HCT116 (cell line): Measurements from ENCODE around the gene ERBB4.

Experiments used
- CEBPB ChIP-seq: IDR thresholded peaks from 2 replicates; pipeline ENCODE4 v1.6.1; 2012; ENCODE audit warnings: low read depth
- EGR1 ChIP-seq: IDR thresholded peaks from 2 replicates; pipeline ENCODE4 v1.6.1; 2012; ENCODE audit warnings: low read depth
- EZH2 ChIP-seq: fragments of 200-600 bp; sonication (generic); IDR thresholded peaks from 2 replicates; pipeline ENCODE4 v1.6.1; 2017; ENCODE audit warnings: antibody characterized with exemption, mixed run types
- EZH2phosphoT487 ChIP-seq: fragments of 200-600 bp; IDR thresholded peaks from 2 replicates; pipeline ENCODE4 v1.6.1; 2018; ENCODE audit warnings: antibody characterized with exemption, borderline replicate concordance
- POLR2AphosphoS5 ChIP-seq: IDR thresholded peaks from 2 replicates; pipeline ENCODE4 v1.6.1; 2011; ENCODE audit warnings: mild to moderate bottlenecking, low read depth, low read length, moderate library complexity
- TF ChIP-seq, protein P1 (sequence below), 3 experiments: fragments of 200-600 bp in 1 of 3; sonication (generic) in 1 of 3; IDR thresholded peaks in 2 of 3; conservative IDR thresholded peaks in 1 of 3; 2 replicates each; pipeline ENCODE4 v1.5.1; 2012 to 2017; ENCODE audit warnings: low read depth in 2 of 3, low read length in 2 of 3, antibody characterized with exemption in 1 of 3, borderline replicate concordance in 1 of 3, control low read depth in 1 of 3, mild to moderate bottlenecking in 1 of 3, mixed read lengths in 1 of 3, mixed run types in 1 of 3, moderate library complexity in 1 of 3; ENCODE audit not compliant: insufficient read depth in 1 of 3

DNA sequence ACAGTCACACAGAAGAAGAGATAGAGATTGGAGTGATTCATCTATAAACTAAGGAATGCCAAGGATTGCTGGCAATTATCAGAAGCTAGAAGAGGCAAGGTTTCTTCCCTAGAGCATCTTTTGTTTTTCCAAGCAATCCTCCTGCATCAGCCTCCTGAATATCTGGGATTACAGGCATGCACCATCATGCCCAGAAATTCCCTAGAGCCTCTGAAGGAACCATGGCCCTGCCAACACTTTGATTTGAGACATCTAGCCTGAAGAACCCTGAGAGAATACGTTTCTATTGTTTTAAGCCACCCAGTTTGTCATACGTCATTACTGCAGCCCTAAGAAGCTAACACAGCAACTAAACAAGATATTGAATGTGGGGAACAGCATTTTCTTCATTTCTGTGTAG is 525.0 kb downstream of the ERBB4 start:
- TF ChIP-seq EGR1: no peak
- TF ChIP-seq EZH2: no peak
- TF ChIP-seq POLR2AphosphoS5: no peak
- no peak for TF ChIP-seq CEBPB
- TF ChIP-seq, protein P1, sequence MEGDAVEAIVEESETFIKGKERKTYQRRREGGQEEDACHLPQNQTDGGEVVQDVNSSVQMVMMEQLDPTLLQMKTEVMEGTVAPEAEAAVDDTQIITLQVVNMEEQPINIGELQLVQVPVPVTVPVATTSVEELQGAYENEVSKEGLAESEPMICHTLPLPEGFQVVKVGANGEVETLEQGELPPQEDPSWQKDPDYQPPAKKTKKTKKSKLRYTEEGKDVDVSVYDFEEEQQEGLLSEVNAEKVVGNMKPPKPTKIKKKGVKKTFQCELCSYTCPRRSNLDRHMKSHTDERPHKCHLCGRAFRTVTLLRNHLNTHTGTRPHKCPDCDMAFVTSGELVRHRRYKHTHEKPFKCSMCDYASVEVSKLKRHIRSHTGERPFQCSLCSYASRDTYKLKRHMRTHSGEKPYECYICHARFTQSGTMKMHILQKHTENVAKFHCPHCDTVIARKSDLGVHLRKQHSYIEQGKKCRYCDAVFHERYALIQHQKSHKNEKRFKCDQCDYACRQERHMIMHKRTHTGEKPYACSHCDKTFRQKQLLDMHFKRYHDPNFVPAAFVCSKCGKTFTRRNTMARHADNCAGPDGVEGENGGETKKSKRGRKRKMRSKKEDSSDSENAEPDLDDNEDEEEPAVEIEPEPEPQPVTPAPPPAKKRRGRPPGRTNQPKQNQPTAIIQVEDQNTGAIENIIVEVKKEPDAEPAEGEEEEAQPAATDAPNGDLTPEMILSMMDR (IDR thresholded peaks at IDR 0.05 in 2 of 3, conservative IDR thresholded peaks at IDR 0.05 in 1 of 3; ENCODE audit: borderline replicate concordance in 1 of 3, insufficient read depth in 1 of 3, low read depth in 2 of 3, low read length in 2 of 3): no peak
- no peak for TF ChIP-seq EZH2phosphoT487
